ENCODE results near the gene LCTL.

DNA sequence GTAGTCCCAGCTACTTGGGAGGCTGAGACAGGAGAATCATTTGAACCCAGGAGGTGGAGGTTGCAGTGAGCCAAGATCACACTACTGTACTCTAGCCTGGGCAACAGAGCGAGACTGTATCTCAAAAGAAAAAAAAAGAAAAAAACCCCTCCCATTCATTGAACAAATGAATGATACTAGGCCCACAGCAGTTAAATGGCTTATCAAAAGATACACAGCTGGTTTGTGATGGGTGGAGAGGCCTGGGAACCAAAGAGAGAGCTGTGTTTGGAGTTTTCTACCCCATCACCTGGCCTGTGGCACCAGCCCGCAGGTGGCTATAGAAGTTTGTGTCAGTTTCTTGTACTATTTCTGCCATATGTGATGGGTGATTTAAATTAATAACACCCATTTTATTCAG, 43.1 kb upstream of the LCTL start:
- TF ChIP-seq POLR2A (IDR thresholded peaks at IDR 0.05) = no peak
- TF ChIP-seq, protein P1, sequence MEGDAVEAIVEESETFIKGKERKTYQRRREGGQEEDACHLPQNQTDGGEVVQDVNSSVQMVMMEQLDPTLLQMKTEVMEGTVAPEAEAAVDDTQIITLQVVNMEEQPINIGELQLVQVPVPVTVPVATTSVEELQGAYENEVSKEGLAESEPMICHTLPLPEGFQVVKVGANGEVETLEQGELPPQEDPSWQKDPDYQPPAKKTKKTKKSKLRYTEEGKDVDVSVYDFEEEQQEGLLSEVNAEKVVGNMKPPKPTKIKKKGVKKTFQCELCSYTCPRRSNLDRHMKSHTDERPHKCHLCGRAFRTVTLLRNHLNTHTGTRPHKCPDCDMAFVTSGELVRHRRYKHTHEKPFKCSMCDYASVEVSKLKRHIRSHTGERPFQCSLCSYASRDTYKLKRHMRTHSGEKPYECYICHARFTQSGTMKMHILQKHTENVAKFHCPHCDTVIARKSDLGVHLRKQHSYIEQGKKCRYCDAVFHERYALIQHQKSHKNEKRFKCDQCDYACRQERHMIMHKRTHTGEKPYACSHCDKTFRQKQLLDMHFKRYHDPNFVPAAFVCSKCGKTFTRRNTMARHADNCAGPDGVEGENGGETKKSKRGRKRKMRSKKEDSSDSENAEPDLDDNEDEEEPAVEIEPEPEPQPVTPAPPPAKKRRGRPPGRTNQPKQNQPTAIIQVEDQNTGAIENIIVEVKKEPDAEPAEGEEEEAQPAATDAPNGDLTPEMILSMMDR (IDR thresholded peaks at IDR 0.05) = no peak
- no peak for TF ChIP-seq POLR2AphosphoS5 (IDR thresholded peaks at IDR 0.05)

Measured in breast epithelium (tissue), 3 donors.